PC-9 (cell line): ENCODE measurements around the gene MST1R. TPM values are rescaled to one million over a fixed set of nuclear protein-coding genes. Genes with fewer than 3 reads are reported as not detected.

Source experiments
- BruUV-seq: library from RNA; stranded (reverse); fragments of 400-500 nt; replicated peaks from 2 replicates; lab custom pipeline; 2021; lab: Mats Ljungman, UMichigan
- CTCF ChIA-PET: fragments of 300-600 bp; sonication (Branson Sonifier 250); formaldehyde crosslinking; loops from one replicate; lab custom pipeline; 2022; ENCODE audit warnings: antibody characterized with exemption; lab: Charles Lee
- POLR2A ChIA-PET: fragments of 300-600 bp; sonication (Branson Sonifier 250); formaldehyde crosslinking; loops from one replicate; lab custom pipeline; 2022; ENCODE audit warnings: antibody characterized with exemption; ENCODE audit not compliant: unreplicated experiment; lab: Charles Lee
- DNase-seq, 2 experiments: peaks; one replicate each; pipeline versions ENCODE4 v3.0.0 to v3.0.0-alpha.2; 2015 to 2022; ENCODE audit warnings: mixed read lengths in 1 of 2
- H2AFZ ChIP-seq: fragments of 200-600 bp; sonication (generic); 2 replicates; pipeline ENCODE4 v1.8.1; 2017; ENCODE audit warnings: antibody characterized with exemption
- H3F3A ChIP-seq: fragments of 200-600 bp; sonication (generic); 2 replicates; pipeline ENCODE4 v1.8.1; 2017; ENCODE audit warnings: antibody characterized with exemption, mild to moderate bottlenecking, low read depth; ENCODE audit not compliant: insufficient read depth
- H3K27ac ChIP-seq: fragments of 200-600 bp; sonication (generic); 2 replicates; pipeline ENCODE4 v1.6.1; 2016; ENCODE audit warnings: mixed run types
- H3K27me3 ChIP-seq: fragments of 200-600 bp; sonication (generic); 2 replicates; pipeline ENCODE4 v1.6.1; 2016; ENCODE audit warnings: low read depth, mixed run types; ENCODE audit not compliant: insufficient read depth
- H3K36me3 ChIP-seq: fragments of 200-600 bp; sonication (generic); 2 replicates; pipeline ENCODE4 v1.6.1; 2016; ENCODE audit warnings: low read depth, mixed run types
- H3K4me1 ChIP-seq: fragments of 200-600 bp; sonication (generic); replicated peaks from 2 replicates; pipeline ENCODE4 v1.6.1; 2016; ENCODE audit warnings: mixed run types; ENCODE audit not compliant: insufficient read depth
- H3K4me2 ChIP-seq: fragments of 200-600 bp; sonication (generic); 2 replicates; pipeline ENCODE4 v1.6.1; 2017; ENCODE audit warnings: mixed run types
- H3K4me3 ChIP-seq: fragments of 200-600 bp; sonication (generic); 2 replicates; pipeline ENCODE4 v1.6.1; 2016; ENCODE audit warnings: mixed run types
- H3K79me2 ChIP-seq: fragments of 200-600 bp; sonication (generic); 2 replicates; pipeline ENCODE4 v1.6.1; 2017; ENCODE audit warnings: low read depth, mixed run types
- H3K9me2 ChIP-seq: fragments of 200-600 bp; sonication (generic); 2 replicates; pipeline ENCODE4 v1.8.1; 2017; ENCODE audit warnings: mild to moderate bottlenecking; ENCODE audit not compliant: insufficient read depth
- H3K9me3 ChIP-seq: fragments of 200-600 bp; sonication (generic); 2 replicates; pipeline ENCODE4 v1.8.1; 2016; ENCODE audit warnings: low read depth; ENCODE audit not compliant: insufficient read depth
- H4K20me1 ChIP-seq: fragments of 200-600 bp; sonication (generic); 2 replicates; pipeline ENCODE4 v1.8.1; 2017; ENCODE audit not compliant: insufficient read depth
- EZH2 ChIP-seq: fragments of 200-600 bp; sonication (generic); IDR thresholded peaks from 2 replicates; pipeline ENCODE4 v1.8.0; 2017; ENCODE audit warnings: antibody characterized with exemption, low read depth
- intact Hi-C: fragments of 100-400 bp; cut with micrococcal nuclease; formaldehyde crosslinking; loops from one replicate; pipeline ENCODE4 v1.10.0; 2022; ENCODE audit not compliant: unreplicated experiment
- total RNA-seq: library from RNA; stranded (reverse); gene quantifications from 2 replicates; pipeline ENCODE4 v1.2.3, GENCODE V29; 2021
- TF ChIP-seq, protein P1 (sequence below): fragments of 200-600 bp; sonication (generic); conservative IDR thresholded peaks from 2 replicates; pipeline ENCODE4 v1.6.1; 2017; ENCODE audit warnings: mixed run types, antibody characterized with exemption, mild to moderate bottlenecking, moderate library complexity

MST1R gene
- total RNA-seq, 1 experiment from 2014 or later, result 98.3 TPM

DNA sequence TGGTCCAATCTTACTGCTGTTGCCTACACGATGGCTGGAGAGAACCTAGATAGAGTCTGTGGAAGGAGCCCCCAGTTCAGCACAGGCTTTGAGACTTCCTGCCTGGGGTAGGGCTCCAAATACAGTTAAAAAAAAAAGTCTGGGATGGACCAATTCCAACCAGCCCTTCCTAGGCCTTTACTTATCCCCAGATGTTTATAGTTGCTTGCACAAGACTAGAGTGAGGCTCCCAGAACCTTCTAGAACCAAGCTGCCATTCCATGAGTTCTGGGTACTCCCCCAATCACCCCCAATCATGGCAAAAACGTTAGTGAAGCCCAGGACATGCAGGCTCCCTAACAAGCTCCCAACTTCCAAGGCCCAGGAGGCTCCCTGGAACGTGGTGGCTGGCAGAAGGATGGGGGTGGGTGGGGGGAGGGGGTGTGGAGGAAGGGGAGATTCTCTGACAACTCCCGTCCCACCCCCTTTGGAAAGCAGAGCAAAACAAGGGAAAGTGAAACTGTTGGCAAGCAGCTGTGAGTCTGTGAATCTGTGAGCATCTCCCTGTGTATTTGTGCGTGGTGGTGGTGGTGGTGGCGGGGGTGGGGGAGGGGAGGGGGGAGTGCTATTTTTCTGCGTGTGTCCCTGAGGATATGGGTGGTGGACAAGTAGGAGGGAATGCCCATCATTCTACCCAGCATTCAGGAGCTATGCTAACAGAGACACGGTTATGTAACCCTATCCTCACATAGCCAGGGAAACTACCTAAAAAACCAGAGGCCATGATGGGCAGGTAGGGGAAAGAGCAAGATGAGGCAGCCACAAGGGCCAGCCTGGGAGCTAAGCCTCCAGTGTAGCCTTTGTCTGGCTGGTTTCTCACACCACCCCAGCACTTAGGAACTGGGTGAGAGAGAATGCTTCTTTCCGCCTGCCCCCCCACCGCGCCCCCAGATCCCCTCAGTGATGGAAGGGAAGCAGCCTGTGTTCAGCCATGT, 2.0 kb downstream of the MST1R start:
- Histone ChIP-seq H2AFZ (no peak overlapping the region), H3K27me3 (no peaks in the 10 kb centered on the region), H3K4me1 (peaks cover 46% of the 10 kb centered on the region), H3K36me3 (peaks cover 13% of the 10 kb centered on the region; the same call in 1 of the 2 replicates), H3K27ac (peak overlapping the region; percentile 95), H3K4me2 (peak overlapping the region; percentile 97), H3K9me2 (no peaks in the 10 kb centered on the region), H3K4me3 (peak overlapping the region; percentile 87), H3K9me3 (no peaks in the 10 kb centered on the region), H3F3A (peaks cover 45% of the 10 kb centered on the region), H4K20me1 (peaks cover 2% of the 10 kb centered on the region), H3K79me2 (peaks cover 61% of the 10 kb centered on the region)
- TF ChIP-seq, protein P1, sequence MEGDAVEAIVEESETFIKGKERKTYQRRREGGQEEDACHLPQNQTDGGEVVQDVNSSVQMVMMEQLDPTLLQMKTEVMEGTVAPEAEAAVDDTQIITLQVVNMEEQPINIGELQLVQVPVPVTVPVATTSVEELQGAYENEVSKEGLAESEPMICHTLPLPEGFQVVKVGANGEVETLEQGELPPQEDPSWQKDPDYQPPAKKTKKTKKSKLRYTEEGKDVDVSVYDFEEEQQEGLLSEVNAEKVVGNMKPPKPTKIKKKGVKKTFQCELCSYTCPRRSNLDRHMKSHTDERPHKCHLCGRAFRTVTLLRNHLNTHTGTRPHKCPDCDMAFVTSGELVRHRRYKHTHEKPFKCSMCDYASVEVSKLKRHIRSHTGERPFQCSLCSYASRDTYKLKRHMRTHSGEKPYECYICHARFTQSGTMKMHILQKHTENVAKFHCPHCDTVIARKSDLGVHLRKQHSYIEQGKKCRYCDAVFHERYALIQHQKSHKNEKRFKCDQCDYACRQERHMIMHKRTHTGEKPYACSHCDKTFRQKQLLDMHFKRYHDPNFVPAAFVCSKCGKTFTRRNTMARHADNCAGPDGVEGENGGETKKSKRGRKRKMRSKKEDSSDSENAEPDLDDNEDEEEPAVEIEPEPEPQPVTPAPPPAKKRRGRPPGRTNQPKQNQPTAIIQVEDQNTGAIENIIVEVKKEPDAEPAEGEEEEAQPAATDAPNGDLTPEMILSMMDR, result no peak
- no peak for TF ChIP-seq EZH2
- intact Hi-C loops, result loop anchor here (5.0 kb wide), 1 partner anchor 114 kb away; the partner anchor contains the start of gene IP6K1
- POLR2A ChIA-PET, result interaction anchor here (0.5 kb wide), 2 partner anchors 20 to 30 kb away, joined by 4 read pairs; no protein-coding TSS in a partner anchor
- peak in 1 of 2 experiments; percentile 51 for DNase-seq
- BruUV-seq, result no TSS peak
- CTCF ChIA-PET, result interaction anchor here (0.6 kb wide), 2 partner anchors 14 to 31 kb away, joined by 3 read pairs; no protein-coding TSS in a partner anchor

DNA sequence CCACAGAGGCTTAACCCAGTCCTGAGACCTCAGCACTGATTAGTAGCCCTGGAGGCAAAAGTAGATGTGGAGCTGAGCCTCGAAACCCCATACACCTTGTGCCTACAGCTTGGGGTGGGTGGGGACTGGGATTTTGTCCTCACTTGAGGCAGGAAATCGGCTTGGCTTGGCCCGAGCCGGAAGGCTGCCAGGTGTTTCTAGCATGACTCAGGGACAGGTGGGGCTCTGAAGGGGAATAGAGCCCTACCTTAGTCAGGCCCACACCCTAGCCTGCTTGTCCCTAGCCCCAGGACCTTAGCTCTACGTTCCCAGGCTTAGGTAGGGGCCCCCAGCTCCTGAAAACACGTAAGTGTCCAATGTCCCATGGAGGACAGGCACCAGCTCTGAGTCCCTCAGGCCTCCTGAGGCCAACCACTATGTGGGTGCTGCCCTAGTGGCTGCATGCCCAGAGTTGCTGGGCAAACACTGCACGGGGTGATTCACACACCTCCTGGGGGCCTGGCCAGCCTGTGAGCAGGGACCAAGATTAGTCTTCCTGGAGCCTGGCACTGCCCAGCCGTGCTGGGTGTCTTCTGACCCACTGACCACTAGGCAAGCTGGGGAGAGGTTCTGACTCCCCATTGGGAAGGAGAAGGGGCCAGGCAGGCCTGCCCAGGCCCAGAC, 3.1 kb downstream of the MST1R start:
- peak overlapping the region; percentile 95 for H3K27ac ChIP-seq
- TF ChIP-seq, protein P1, result no peak
- TF ChIP-seq EZH2, result no peak
- intact Hi-C loops, result loop anchor here (1.0 to 5.0 kb wide), 2 partner anchors 29 to 113 kb away; partner anchors contain the start of genes IP6K1 and MON1A
- H3K4me1 ChIP-seq, result peaks cover 37% of the 10 kb centered on the region
- no peaks in the 10 kb centered on the region for H3K9me3 ChIP-seq
- H3K4me3 ChIP-seq, result peak overlapping the region; percentile 87
- POLR2A ChIA-PET, result interaction anchor here (0.5 to 1.4 kb wide), 12 partner anchors 17 to 299 kb away, joined by 3 to 15 read pairs (median 4); partner anchors contain the start of genes INKA1, MON1A and UBA7
- no peaks in the 10 kb centered on the region for H3K27me3 ChIP-seq
- CTCF ChIA-PET, result interaction anchor here (0.6 to 1.0 kb wide), 3 partner anchors 22 to 913 kb away, joined by 4 to 9 read pairs (median 8); partner anchors contain the start of gene INKA1
- H4K20me1 ChIP-seq, result peaks cover 3% of the 10 kb centered on the region
- H3F3A ChIP-seq, result peaks cover 37% of the 10 kb centered on the region
- no TSS peak for BruUV-seq
- peaks cover 17% of the 10 kb centered on the region; the same call in 1 of the 2 replicates for H3K36me3 ChIP-seq
- no peak overlapping the region for H2AFZ ChIP-seq
- no peaks in the 10 kb centered on the region for H3K9me2 ChIP-seq
- peak; percentile 95 to 98 for DNase-seq
- H3K79me2 ChIP-seq, result peaks cover 61% of the 10 kb centered on the region
- peak overlapping the region; percentile 97 for H3K4me2 ChIP-seq

DNA sequence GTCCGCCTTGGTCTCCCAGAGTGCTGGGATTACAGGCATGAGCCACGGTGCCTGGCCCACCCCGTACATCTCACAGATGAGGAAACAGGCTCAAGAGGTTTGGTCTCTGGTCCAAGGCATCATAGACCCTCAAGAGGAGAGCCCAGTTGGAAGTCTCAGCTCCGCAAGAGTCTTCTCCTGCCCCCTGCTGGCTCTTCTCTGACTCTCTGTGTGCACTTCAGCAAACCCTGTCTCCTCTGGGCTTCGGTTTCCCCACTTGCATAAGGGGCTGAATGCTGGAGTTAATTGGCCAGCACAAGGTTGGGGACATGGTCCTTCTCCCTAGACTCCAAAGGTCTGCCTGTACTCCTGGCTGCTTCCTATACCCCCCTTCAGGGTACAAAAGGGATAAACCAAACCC, 3.9 kb downstream of the MST1R start:
- Histone ChIP-seq H3K27ac (peak overlapping the region; percentile 95), H3K4me1 (peaks cover 29% of the 10 kb centered on the region), H3K9me2 (no peaks in the 10 kb centered on the region), H2AFZ (no peak overlapping the region), H3K4me2 (peak overlapping the region; percentile 97), H3K36me3 (peaks cover 17% of the 10 kb centered on the region; the same call in 1 of the 2 replicates), H3F3A (peaks cover 30% of the 10 kb centered on the region), H3K9me3 (no peaks in the 10 kb centered on the region), H3K79me2 (peaks cover 55% of the 10 kb centered on the region), H3K4me3 (peak overlapping the region; percentile 61), H3K27me3 (no peaks in the 10 kb centered on the region), H4K20me1 (peaks cover 3% of the 10 kb centered on the region)
- no peak for TF ChIP-seq EZH2
- TF ChIP-seq, protein P1, result no peak; the same call in 1 of the 2 replicates
- DNase-seq, result no peak
- ChIA-PET CTCF (interaction anchor here (0.6 to 1.0 kb wide), 3 partner anchors 23 to 912 kb away, joined by 3 to 8 read pairs (median 4); partner anchors contain the start of gene INKA1), POLR2A (interaction anchor here (0.6 to 1.4 kb wide), 3 partner anchors 16 to 95 kb away, joined by 13 to 15 read pairs (median 14); no protein-coding TSS in a partner anchor)
- TSS peak; percentile 20 for BruUV-seq
- intact Hi-C loops, result loop anchor here (1.0 to 5.0 kb wide), 2 partner anchors 29 to 113 kb away; partner anchors contain the start of genes IP6K1 and MON1A
